HEK293 (cell line): ENCODE results near the gene ZFC3H1.

ENCODE experiments used
- CTCF ChIA-PET: fragments of 350-600 bp; formaldehyde crosslinking; extraction: SDS; loops from one replicate; lab custom pipeline; 2021; ENCODE audit warnings: antibody characterized with exemption; lab: Yijun Ruan, JAX
- POLR2A ChIA-PET: fragments of 300-600 bp; formaldehyde crosslinking; extraction: SDS; loops from one replicate; lab custom pipeline; 2020; ENCODE audit warnings: antibody characterized with exemption, inconsistent platforms; lab: Yijun Ruan, JAX
- H3K27ac ChIP-seq: fragments of 200-500 bp; sonication (Bioruptor generic); 2 replicates; pipeline ENCODE4 v1.5.1; 2014; ENCODE audit warnings: low read depth, low read length, control low read depth, inconsistent platforms; ENCODE audit errors: extremely low read depth
- H3K36me3 ChIP-seq, 2 experiments: fragments of 200-500 bp in 1 of 2; sonication (Bioruptor generic) in 1 of 2; 1 replicate in 1 of 2; 2 replicates in 1 of 2; pipeline ENCODE4 v1.5.1; 2014 to 2017; ENCODE audit warnings: inconsistent platforms in 2 of 2, low read length in 2 of 2; ENCODE audit not compliant: control insufficient read depth in 2 of 2, insufficient read depth in 1 of 2
- H3K4me1 ChIP-seq: fragments of 200-500 bp; sonication (Bioruptor generic); 2 replicates; pipeline ENCODE4 v1.5.1; 2014; ENCODE audit warnings: mild to moderate bottlenecking, low read length, inconsistent platforms; ENCODE audit not compliant: control insufficient read depth, insufficient read depth
- H3K4me3 ChIP-seq: 2 replicates; pipeline ENCODE4 v1.5.1; 2011; ENCODE audit warnings: low read depth, mild to moderate bottlenecking, control low read depth, low read length, moderate library complexity
- H3K9me3 ChIP-seq: fragments of 200-500 bp; sonication (Bioruptor generic); 2 replicates; pipeline ENCODE4 v1.5.1; 2014; ENCODE audit warnings: low read depth, low read length, inconsistent platforms; ENCODE audit not compliant: control insufficient read depth, insufficient read depth
- FEZF1 ChIP-seq: fragments of 450-650 bp; formaldehyde crosslinking; IDR thresholded peaks from 2 replicates; pipeline ENCODE4 v1.5.1; 2016; ENCODE audit warnings: missing biosample characterization, missing genetic modification characterization
- GLIS1 ChIP-seq: fragments of 450-650 bp; formaldehyde crosslinking; IDR thresholded peaks from 2 replicates; pipeline ENCODE4 v1.5.1; 2016; ENCODE audit warnings: missing biosample characterization, missing genetic modification characterization
- HOXD13 ChIP-seq: sonication (generic); formaldehyde crosslinking; IDR thresholded peaks from 2 replicates; pipeline ENCODE4 v1.8.0; 2022; ENCODE audit warnings: missing genetic modification reagents, borderline replicate concordance
- SCRT2 ChIP-seq: fragments of 450-650 bp; formaldehyde crosslinking; IDR thresholded peaks from 2 replicates; pipeline ENCODE4 v1.5.1; 2016; ENCODE audit warnings: missing biosample characterization, missing genetic modification characterization
- YY1 ChIP-seq: fragments of 450-650 bp; formaldehyde crosslinking; IDR thresholded peaks from 2 replicates; pipeline ENCODE4 v1.5.1; 2018; ENCODE audit warnings: missing biosample characterization, missing genetic modification characterization
- ZNF112 ChIP-seq: fragments of 450-650 bp; formaldehyde crosslinking; IDR thresholded peaks from 2 replicates; pipeline ENCODE4 v1.5.0; 2017; ENCODE audit warnings: missing biosample characterization, missing genetic modification characterization
- ZNF169 ChIP-seq: fragments of 450-650 bp; formaldehyde crosslinking; IDR thresholded peaks from 2 replicates; pipeline ENCODE4 v1.5.1; 2016; ENCODE audit warnings: missing biosample characterization, missing genetic modification characterization
- ZNF335 ChIP-seq: fragments of 450-650 bp; formaldehyde crosslinking; conservative IDR thresholded peaks from 2 replicates; pipeline ENCODE4 v1.5.1; 2016; ENCODE audit warnings: missing biosample characterization, missing genetic modification characterization
- ZNF596 ChIP-seq: fragments of 450-650 bp; IDR thresholded peaks from 2 replicates; pipeline ENCODE4 v1.5.0; 2018; ENCODE audit warnings: missing biosample characterization, mild to moderate bottlenecking, missing genetic modification characterization, moderate library complexity
- ZNF629 ChIP-seq: fragments of 450-650 bp; formaldehyde crosslinking; IDR thresholded peaks from 2 replicates; pipeline ENCODE4 v1.5.1; 2017; ENCODE audit warnings: missing biosample characterization, missing genetic modification characterization
- ZSCAN16 ChIP-seq: fragments of 450-650 bp; formaldehyde crosslinking; IDR thresholded peaks from 2 replicates; pipeline ENCODE4 v1.5.1; 2016; ENCODE audit warnings: missing biosample characterization, missing genetic modification characterization
- TF ChIP-seq, protein P1 (sequence below): fragments of 450-650 bp; formaldehyde crosslinking; IDR thresholded peaks from 2 replicates; pipeline ENCODE4 v1.5.1; 2016; ENCODE audit warnings: missing biosample characterization, missing genetic modification characterization
- TF ChIP-seq, protein P2 (sequence below): fragments of 450-650 bp; formaldehyde crosslinking; IDR thresholded peaks from 2 replicates; pipeline ENCODE4 v1.5.1; 2016; ENCODE audit warnings: missing biosample characterization, missing genetic modification characterization, borderline replicate concordance
- TF ChIP-seq, protein P3 (sequence below): fragments of 450-650 bp; formaldehyde crosslinking; IDR thresholded peaks from 2 replicates; pipeline ENCODE4 v1.5.1; 2016; ENCODE audit warnings: missing biosample characterization, missing genetic modification characterization, low read depth

The ZFC3H1 gene

DNA sequence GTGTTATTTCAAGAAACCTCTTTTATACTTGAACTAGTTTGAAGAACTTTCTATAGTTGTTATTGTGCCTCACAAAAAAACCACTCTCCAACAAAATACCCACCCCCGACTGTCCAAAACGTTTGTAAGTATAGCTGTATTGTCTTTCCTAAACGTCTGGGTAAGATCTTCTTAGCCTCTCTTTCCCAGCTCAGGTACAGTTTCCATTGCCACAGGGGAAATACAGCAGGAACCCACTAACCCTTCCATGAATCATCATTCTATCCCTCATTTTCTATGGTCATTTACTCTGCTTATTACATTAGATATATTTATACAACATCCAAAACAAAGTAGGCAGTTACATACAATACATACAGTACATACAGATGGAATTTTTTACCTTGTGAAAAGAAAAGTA lies 70.8 kb downstream of the ZFC3H1 start:
- CTCF ChIA-PET = interaction anchor here (0.7 kb wide), 1 partner anchor 158 kb away, joined by 3 read pairs; no protein-coding TSS in a partner anchor
- H3K9me3 ChIP-seq = no peaks in the 10 kb centered on the region; the same call in 1 of the 2 replicates
- H3K4me1 ChIP-seq = peaks cover 7% of the 10 kb centered on the region; the same call in 1 of the 2 replicates
- no peak overlapping the region for H3K4me3 ChIP-seq
- H3K27ac ChIP-seq = no peak overlapping the region
- no peaks in the 10 kb centered on the region for H3K36me3 ChIP-seq
- TF ChIP-seq ZNF335 (tag by site-specific recombination) = peak; percentile 33; the same call in 1 of the 2 replicates
- no peak for TF ChIP-seq ZNF112 (tag by site-specific recombination)
- TF ChIP-seq, all 188 proteins: peak for 1
- POLR2A ChIA-PET = no interaction called here

DNA sequence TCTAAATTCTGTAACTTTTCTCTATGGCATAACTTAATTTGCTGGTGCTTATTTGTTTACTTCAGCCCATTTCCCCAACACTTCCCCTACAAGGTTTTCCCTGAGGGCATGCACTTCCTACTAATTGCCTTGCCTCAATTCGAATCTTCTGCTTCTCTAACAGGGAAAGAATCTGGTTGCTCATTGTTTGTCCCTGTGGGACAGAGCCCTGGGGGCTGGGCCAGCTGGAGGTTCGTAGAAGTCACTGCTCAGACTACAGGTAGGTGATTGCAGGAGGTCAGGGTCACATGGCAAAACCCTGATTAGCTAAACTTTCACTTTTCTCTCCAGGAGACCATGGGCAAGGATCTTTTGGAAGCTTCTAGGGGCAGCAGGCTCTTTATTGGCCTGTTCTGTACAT lies 72.0 kb downstream of the ZFC3H1 start:
- CTCF ChIA-PET = no interaction called here

DNA sequence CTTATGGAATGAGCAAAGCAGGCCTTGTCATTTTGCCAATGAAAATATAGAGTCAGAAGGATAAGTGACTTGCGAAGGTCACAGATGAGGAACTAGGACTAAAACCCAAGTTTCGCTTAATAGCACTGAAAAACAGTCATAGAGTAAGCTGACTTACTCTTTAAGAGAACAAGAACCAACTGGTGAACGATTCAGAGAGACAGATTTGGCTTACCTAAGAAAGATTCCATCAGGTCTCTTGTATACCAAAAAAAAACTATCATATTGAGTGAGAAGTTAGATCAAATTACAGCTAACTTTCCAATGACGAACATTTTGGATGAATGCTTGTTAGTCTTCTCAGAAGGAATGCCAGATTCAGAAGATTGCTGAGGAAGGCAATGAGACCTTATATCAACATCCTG lies 74.2 kb downstream of the ZFC3H1 start:
- POLR2A ChIA-PET = interaction anchor here (1.1 kb wide), 1 partner anchor 9 kb away, joined by 3 read pairs; no protein-coding TSS in a partner anchor
- no peaks in the 10 kb centered on the region for H3K36me3 ChIP-seq
- TF ChIP-seq, protein P1, sequence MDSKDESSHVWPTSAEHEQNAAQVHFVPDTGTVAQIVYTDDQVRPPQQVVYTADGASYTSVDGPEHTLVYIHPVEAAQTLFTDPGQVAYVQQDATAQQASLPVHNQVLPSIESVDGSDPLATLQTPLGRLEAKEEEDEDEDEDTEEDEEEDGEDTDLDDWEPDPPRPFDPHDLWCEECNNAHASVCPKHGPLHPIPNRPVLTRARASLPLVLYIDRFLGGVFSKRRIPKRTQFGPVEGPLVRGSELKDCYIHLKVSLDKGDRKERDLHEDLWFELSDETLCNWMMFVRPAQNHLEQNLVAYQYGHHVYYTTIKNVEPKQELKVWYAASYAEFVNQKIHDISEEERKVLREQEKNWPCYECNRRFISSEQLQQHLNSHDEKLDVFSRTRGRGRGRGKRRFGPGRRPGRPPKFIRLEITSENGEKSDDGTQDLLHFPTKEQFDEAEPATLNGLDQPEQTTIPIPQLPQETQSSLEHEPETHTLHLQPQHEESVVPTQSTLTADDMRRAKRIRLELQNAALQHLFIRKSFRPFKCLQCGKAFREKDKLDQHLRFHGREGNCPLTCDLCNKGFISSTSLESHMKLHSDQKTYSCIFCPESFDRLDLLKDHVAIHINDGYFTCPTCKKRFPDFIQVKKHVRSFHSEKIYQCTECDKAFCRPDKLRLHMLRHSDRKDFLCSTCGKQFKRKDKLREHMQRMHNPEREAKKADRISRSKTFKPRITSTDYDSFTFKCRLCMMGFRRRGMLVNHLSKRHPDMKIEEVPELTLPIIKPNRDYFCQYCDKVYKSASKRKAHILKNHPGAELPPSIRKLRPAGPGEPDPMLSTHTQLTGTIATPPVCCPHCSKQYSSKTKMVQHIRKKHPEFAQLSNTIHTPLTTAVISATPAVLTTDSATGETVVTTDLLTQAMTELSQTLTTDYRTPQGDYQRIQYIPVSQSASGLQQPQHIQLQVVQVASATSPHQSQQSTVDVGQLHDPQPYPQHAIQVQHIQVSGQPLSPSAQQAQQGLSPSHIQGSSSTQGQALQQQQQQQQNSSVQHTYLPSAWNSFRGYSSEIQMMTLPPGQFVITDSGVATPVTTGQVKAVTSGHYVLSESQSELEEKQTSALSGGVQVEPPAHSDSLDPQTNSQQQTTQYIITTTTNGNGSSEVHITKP (tag by site-specific recombination) = 0 out of 2 replicates have a peak, but pooled peaks have one; percentile 5
- TF ChIP-seq FEZF1 = peak; percentile 15; the same call in 1 of the 2 replicates
- TF ChIP-seq, protein P2, sequence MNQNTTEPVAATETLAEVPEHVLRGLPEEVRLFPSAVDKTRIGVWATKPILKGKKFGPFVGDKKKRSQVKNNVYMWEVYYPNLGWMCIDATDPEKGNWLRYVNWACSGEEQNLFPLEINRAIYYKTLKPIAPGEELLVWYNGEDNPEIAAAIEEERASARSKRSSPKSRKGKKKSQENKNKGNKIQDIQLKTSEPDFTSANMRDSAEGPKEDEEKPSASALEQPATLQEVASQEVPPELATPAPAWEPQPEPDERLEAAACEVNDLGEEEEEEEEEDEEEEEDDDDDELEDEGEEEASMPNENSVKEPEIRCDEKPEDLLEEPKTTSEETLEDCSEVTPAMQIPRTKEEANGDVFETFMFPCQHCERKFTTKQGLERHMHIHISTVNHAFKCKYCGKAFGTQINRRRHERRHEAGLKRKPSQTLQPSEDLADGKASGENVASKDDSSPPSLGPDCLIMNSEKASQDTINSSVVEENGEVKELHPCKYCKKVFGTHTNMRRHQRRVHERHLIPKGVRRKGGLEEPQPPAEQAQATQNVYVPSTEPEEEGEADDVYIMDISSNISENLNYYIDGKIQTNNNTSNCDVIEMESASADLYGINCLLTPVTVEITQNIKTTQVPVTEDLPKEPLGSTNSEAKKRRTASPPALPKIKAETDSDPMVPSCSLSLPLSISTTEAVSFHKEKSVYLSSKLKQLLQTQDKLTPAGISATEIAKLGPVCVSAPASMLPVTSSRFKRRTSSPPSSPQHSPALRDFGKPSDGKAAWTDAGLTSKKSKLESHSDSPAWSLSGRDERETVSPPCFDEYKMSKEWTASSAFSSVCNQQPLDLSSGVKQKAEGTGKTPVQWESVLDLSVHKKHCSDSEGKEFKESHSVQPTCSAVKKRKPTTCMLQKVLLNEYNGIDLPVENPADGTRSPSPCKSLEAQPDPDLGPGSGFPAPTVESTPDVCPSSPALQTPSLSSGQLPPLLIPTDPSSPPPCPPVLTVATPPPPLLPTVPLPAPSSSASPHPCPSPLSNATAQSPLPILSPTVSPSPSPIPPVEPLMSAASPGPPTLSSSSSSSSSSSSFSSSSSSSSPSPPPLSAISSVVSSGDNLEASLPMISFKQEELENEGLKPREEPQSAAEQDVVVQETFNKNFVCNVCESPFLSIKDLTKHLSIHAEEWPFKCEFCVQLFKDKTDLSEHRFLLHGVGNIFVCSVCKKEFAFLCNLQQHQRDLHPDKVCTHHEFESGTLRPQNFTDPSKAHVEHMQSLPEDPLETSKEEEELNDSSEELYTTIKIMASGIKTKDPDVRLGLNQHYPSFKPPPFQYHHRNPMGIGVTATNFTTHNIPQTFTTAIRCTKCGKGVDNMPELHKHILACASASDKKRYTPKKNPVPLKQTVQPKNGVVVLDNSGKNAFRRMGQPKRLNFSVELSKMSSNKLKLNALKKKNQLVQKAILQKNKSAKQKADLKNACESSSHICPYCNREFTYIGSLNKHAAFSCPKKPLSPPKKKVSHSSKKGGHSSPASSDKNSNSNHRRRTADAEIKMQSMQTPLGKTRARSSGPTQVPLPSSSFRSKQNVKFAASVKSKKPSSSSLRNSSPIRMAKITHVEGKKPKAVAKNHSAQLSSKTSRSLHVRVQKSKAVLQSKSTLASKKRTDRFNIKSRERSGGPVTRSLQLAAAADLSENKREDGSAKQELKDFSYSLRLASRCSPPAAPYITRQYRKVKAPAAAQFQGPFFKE (tag by site-specific recombination) = no peak
- TF ChIP-seq ZNF169 (tag by site-specific recombination) = no peak
- no peak for TF ChIP-seq HOXD13 (CRISPR knock-in tag)
- TF ChIP-seq SCRT2 = no peak
- TF ChIP-seq YY1 = no peak
- peak; percentile 43 for TF ChIP-seq ZNF629 (tag by site-specific recombination)
- no peak for TF ChIP-seq ZNF596 (tag by site-specific recombination)
- H3K27ac ChIP-seq = no peak overlapping the region
- H3K4me3 ChIP-seq = no peak overlapping the region
- H3K9me3 ChIP-seq = no peaks in the 10 kb centered on the region
- CTCF ChIA-PET = no interaction called here
- peaks cover 7% of the 10 kb centered on the region; the same call in 1 of the 2 replicates for H3K4me1 ChIP-seq

More for the DNA sequence above, 72.0 kb downstream of the ZFC3H1 start:
- peaks cover 7% of the 10 kb centered on the region; the same call in 1 of the 2 replicates for H3K4me1 ChIP-seq
- H3K27ac ChIP-seq = no peak overlapping the region
- no peak for TF ChIP-seq ZSCAN16 (tag by site-specific recombination)
- peak; percentile 65 for TF ChIP-seq GLIS1 (tag by site-specific recombination)
- TF ChIP-seq, protein P3, sequence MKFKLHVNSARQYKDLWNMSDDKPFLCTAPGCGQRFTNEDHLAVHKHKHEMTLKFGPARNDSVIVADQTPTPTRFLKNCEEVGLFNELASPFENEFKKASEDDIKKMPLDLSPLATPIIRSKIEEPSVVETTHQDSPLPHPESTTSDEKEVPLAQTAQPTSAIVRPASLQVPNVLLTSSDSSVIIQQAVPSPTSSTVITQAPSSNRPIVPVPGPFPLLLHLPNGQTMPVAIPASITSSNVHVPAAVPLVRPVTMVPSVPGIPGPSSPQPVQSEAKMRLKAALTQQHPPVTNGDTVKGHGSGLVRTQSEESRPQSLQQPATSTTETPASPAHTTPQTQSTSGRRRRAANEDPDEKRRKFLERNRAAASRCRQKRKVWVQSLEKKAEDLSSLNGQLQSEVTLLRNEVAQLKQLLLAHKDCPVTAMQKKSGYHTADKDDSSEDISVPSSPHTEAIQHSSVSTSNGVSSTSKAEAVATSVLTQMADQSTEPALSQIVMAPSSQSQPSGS (tag by site-specific recombination) = no peak
- POLR2A ChIA-PET = no interaction called here
- no peaks in the 10 kb centered on the region for H3K36me3 ChIP-seq
- H3K4me3 ChIP-seq = no peak overlapping the region
- no peaks in the 10 kb centered on the region for H3K9me3 ChIP-seq
